Keratinocyte (primary cell): ENCODE data around the gene BOD1L1. TPM values are rescaled to one million over a fixed set of nuclear protein-coding genes. Genes with fewer than 3 reads are reported as not detected.

Source experiments
- DNase-seq: peaks from one replicate; pipeline ENCODE4 v3.0.0-alpha.2; 2011; ENCODE audit warnings: low read depth, missing footprints, low spot score
- FAIRE-seq: peaks from 2 replicates; lab custom pipeline; 2011; peaks lifted over from hg19 to GRCh38; lab: Jason Lieb, UNC
- H2AFZ ChIP-seq: 2 replicates; pipeline ENCODE4 v1.6.0; 2012; ENCODE audit warnings: low read length, control low read depth, inconsistent platforms; ENCODE audit not compliant: control insufficient read depth
- H3K27ac ChIP-seq: 2 replicates; pipeline ENCODE4 v1.5.1; 2011; ENCODE audit warnings: low read length; ENCODE audit not compliant: control insufficient read depth, insufficient read depth
- H3K27me3 ChIP-seq: 3 replicates; pipeline ENCODE4 v1.6.0; 2011; ENCODE audit warnings: low read length; ENCODE audit not compliant: control insufficient read depth, insufficient read depth; ENCODE audit errors: extremely low read depth
- H3K36me3 ChIP-seq, 2 experiments: 2 replicates in 1 of 2; 3 replicates in 1 of 2; pipeline ENCODE4 v1.5.1; 2011; ENCODE audit warnings: low read length in 2 of 2, mild to moderate bottlenecking in 1 of 2; ENCODE audit not compliant: control insufficient read depth in 2 of 2, insufficient read depth in 2 of 2; ENCODE audit errors: extremely low read depth in 1 of 2
- H3K4me1 ChIP-seq: 3 replicates; pipeline ENCODE4 v1.5.1; 2011; ENCODE audit warnings: low read length; ENCODE audit not compliant: control insufficient read depth, insufficient read depth; ENCODE audit errors: extremely low read depth
- H3K4me2 ChIP-seq: 3 replicates; pipeline ENCODE4 v1.6.0; 2011; ENCODE audit warnings: low read depth, low read length; ENCODE audit not compliant: control insufficient read depth, insufficient read depth; ENCODE audit errors: extremely low read depth
- H3K4me3 ChIP-seq, 3 experiments: fragments of 200-600 bp in 1 of 3; sonication (generic) in 1 of 3; 2 replicates in 2 of 3; 3 replicates in 1 of 3; pipeline ENCODE4 v1.5.1; 2011 to 2016; ENCODE audit warnings: low read length in 3 of 3, mild to moderate bottlenecking in 3 of 3, control low read depth in 2 of 3, inconsistent platforms in 1 of 3, low read depth in 1 of 3, mixed read lengths in 1 of 3, mixed run types in 1 of 3, moderate library complexity in 1 of 3; ENCODE audit not compliant: control insufficient read depth in 2 of 3, insufficient read depth in 2 of 3; ENCODE audit errors: extremely low read depth in 1 of 3
- H3K79me2 ChIP-seq: 2 replicates; pipeline ENCODE4 v1.6.0; 2012; ENCODE audit warnings: low read length; ENCODE audit not compliant: control insufficient read depth, insufficient read depth
- H3K9ac ChIP-seq: 3 replicates; pipeline ENCODE4 v1.6.0; 2011; ENCODE audit warnings: low read length; ENCODE audit not compliant: control insufficient read depth, insufficient read depth; ENCODE audit errors: extremely low read depth
- H3K9me1 ChIP-seq: 3 replicates; pipeline ENCODE4 v1.6.0; 2011; ENCODE audit warnings: low read length; ENCODE audit not compliant: control insufficient read depth, insufficient read depth; ENCODE audit errors: extremely low read depth
- H3K9me3 ChIP-seq: 2 replicates; pipeline ENCODE4 v1.5.1; 2012; ENCODE audit warnings: low read depth, low read length; ENCODE audit not compliant: control insufficient read depth
- H4K20me1 ChIP-seq: 3 replicates; pipeline ENCODE4 v1.6.0; 2011; ENCODE audit warnings: low read length; ENCODE audit not compliant: control insufficient read depth, insufficient read depth; ENCODE audit errors: extremely low read depth
- CTCF ChIP-seq, 3 experiments: IDR thresholded peaks in 1 of 3; conservative IDR thresholded peaks in 1 of 3; optimal IDR thresholded peaks in 1 of 3; 2 replicates in 2 of 3; 3 replicates in 1 of 3; pipeline versions ENCODE3 to v1.5.1; 2011; ENCODE audit warnings: low read length in 3 of 3, mild to moderate bottlenecking in 3 of 3, moderate library complexity in 2 of 3, control low read depth in 1 of 3, inconsistent platforms in 1 of 3; ENCODE audit not compliant: insufficient read depth in 2 of 3; ENCODE audit errors: extremely low read depth in 1 of 3
- EZH2 ChIP-seq: IDR thresholded peaks from one replicate; pipeline ENCODE4 v1.6.1; 2012; ENCODE audit warnings: inconsistent platforms, mild to moderate bottlenecking, low read length, moderate library complexity
- dilution Hi-C: fragments of 300-500 bp; cut with MboI; formaldehyde crosslinking; loops from one replicate; pipeline ENCODE4 v1.7.0; 2020; ENCODE audit warnings: low sequenced_read_pairs; ENCODE audit not compliant: extremely low pct_ligation_motif_present
- polyA plus RNA-seq, 5 experiments: library from polyadenylated mRNA; depleted of rRNA in 3 of 5; stranded (reverse) in 3 of 5; stranded (forward) in 1 of 5; unstranded in 1 of 5; fragments of >200 nt; gene quantifications; 1 replicate in 1 of 5; 2 replicates in 3 of 5; 3 replicates in 1 of 5; pipeline versions ENCODE4 v1.2.1 to v1.2.3, GENCODE V29; 2011 to 2012; ENCODE audit warnings: missing spikeins in 2 of 5, low read depth in 1 of 5, low replicate concordance in 1 of 5

The BOD1L1 gene
- polyA plus RNA-seq, 1 donor (not counting 4 experiments of a cell fraction or from before 2014, with no cell fraction given) = 20.6 TPM

DNA sequence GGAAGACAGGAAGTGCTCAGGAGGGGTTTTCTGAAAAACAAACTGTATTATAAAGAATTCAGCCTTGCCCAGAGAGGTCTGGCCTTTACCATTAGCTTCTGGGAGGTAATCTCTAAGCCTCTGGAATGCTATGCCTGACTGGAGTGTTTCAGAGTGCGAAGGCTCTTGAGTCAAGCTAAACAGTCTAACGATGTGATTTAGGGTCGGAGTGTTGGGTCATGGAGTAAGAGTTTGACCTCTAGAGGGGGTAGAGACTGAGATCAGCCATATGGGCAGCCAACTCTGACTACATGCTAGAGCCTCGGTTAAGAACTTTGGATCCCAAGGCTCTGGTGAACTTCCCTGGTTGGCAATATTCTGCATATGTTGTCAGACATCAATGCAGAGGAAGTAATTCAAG is 15.0 kb downstream of the BOD1L1 start:
- H3K9me1 ChIP-seq = no peaks in the 10 kb centered on the region
- H4K20me1 ChIP-seq = no peaks in the 10 kb centered on the region
- H3K9me3 ChIP-seq = no peaks in the 10 kb centered on the region
- no peaks in the 10 kb centered on the region for H3K79me2 ChIP-seq
- no peak overlapping the region for H3K4me2 ChIP-seq
- no peak overlapping the region for H3K9ac ChIP-seq
- H3K27me3 ChIP-seq = no peaks in the 10 kb centered on the region
- no peaks in the 10 kb centered on the region for H3K4me1 ChIP-seq
- H3K4me3 ChIP-seq = no peak overlapping the region
- TF ChIP-seq CTCF (optimal IDR thresholded peaks at IDR 0.05 in 1 of 3, IDR thresholded peaks at IDR 0.05 in 1 of 3, conservative IDR thresholded peaks at IDR 0.05 in 1 of 3; ENCODE audit: extremely low read depth in 1 of 3, insufficient read depth in 2 of 3, low read length in 3 of 3) (no peak), EZH2 (no peak)
- dilution Hi-C loops = no loop called here
- H3K36me3 ChIP-seq = peaks cover 17% of the 10 kb centered on the region in 2 experiments
- DNase-seq (no peak), FAIRE-seq (no peak)
- no peak overlapping the region for H2AFZ ChIP-seq
- H3K27ac ChIP-seq = no peak overlapping the region

DNA sequence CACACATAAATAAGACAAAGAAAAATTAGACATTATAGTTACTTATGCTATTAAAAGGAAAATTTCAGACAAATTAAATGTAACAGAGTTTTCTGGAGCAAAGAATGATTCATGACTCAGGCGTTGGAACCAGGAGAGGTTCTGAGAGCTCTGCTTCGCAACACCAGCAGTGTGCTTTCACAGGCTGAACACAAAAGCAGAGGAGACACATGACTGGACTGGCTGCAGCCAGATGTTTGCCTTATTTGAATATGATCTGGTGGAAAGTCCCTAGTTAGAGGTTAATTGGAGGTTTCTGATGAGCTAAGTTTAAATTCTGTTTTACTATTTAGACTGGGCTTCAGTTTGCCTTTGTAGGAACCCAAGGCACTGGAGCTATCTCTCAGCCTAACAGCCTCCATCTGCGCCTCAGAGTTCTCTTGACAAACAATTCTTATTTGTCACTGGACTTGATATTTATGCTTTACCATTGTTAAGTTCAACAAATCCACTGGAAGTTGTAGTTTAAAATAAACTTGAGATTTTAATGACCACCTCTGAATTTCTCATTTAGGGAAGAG is 16.2 kb downstream of the BOD1L1 start:
- FAIRE-seq (no peak), DNase-seq (no peak)
- H3K79me2 ChIP-seq = no peaks in the 10 kb centered on the region
- no peaks in the 10 kb centered on the region for H3K9me1 ChIP-seq
- H4K20me1 ChIP-seq = no peaks in the 10 kb centered on the region
- no peak for TF ChIP-seq EZH2
- no peak for TF ChIP-seq CTCF (optimal IDR thresholded peaks at IDR 0.05 in 1 of 3, IDR thresholded peaks at IDR 0.05 in 1 of 3, conservative IDR thresholded peaks at IDR 0.05 in 1 of 3; ENCODE audit: extremely low read depth in 1 of 3, insufficient read depth in 2 of 3, low read length in 3 of 3)
- H3K4me2 ChIP-seq = no peak overlapping the region
- no peaks in the 10 kb centered on the region for H3K9me3 ChIP-seq
- no peak overlapping the region for H3K9ac ChIP-seq
- H2AFZ ChIP-seq = no peak overlapping the region
- no peaks in the 10 kb centered on the region for H3K27me3 ChIP-seq
- no peak overlapping the region for H3K27ac ChIP-seq
- H3K4me1 ChIP-seq = no peaks in the 10 kb centered on the region
- no peak overlapping the region for H3K4me3 ChIP-seq
- H3K36me3 ChIP-seq = peaks cover 15 to 16% of the 10 kb centered on the region in 2 experiments
- dilution Hi-C loops = no loop called here
